GM13976 (cell line): Measurements from ENCODE around the gene ANKRD42.

Source experiments
- DNase-seq: peaks from one replicate; pipeline ENCODE4 v3.0.0; 2012; ENCODE audit warnings: low spot score
- CTCF ChIP-seq: IDR thresholded peaks from 2 replicates; pipeline ENCODE4 v1.5.1; 2012; ENCODE audit warnings: borderline replicate concordance, mild to moderate bottlenecking; ENCODE audit not compliant: insufficient read depth; ENCODE audit errors: extremely low read depth, missing control alignments, control extremely low read depth
- in situ Hi-C: fragments of 300-500 bp; cut with MboI; formaldehyde crosslinking; loops from one replicate; pipeline ENCODE4 v1.12.0; 2022; ENCODE audit warnings: low sequenced_read_pairs, mixed read lengths, inconsistent platforms; ENCODE audit not compliant: unreplicated experiment

Gene ANKRD42

GRCh38 chr11:83282084-83282716 is 88.7 kb downstream of the ANKRD42 start:
- in situ Hi-C loops, result loop anchor here (25.0 kb wide), 1 partner anchor 530 kb away; no protein-coding TSS in a partner anchor
- no peak for DNase-seq
- TF ChIP-seq CTCF, result no peak

- in situ Hi-C loops, result loop anchor here (25.0 kb wide), 1 partner anchor 528 kb away; no protein-coding TSS in a partner anchor
- no peak for DNase-seq
- no peak for TF ChIP-seq CTCF
Measured at GRCh38 chr11:83284501-83285150, 91.1 kb downstream of the ANKRD42 start.

GRCh38 chr11:83285151-83285770 is 91.7 kb downstream of the ANKRD42 start:
- DNase-seq, result no peak
- TF ChIP-seq CTCF, result no peak
- in situ Hi-C loops, result loop anchor here (25.0 kb wide), 1 partner anchor 527 kb away; no protein-coding TSS in a partner anchor

- TF ChIP-seq CTCF, result peak; percentile 67
- DNase-seq, result peak; percentile 94
- in situ Hi-C loops, result loop anchor here (25.0 kb wide), 1 partner anchor 526 kb away; no protein-coding TSS in a partner anchor
Measured at GRCh38 chr11:83285771-83286528, 92.4 kb downstream of the ANKRD42 start, which contains the start of gene CCDC90B. TSS of gene CCDC90B (minus strand) at chr11:83286367. CDS start at chr11:83285972, 395 bp downstream.

GRCh38 chr11:83287631-83288030 is 94.1 kb downstream of the ANKRD42 start:
- TF ChIP-seq CTCF, result no peak
- in situ Hi-C loops, result loop anchor here (25.0 kb wide), 1 partner anchor 525 kb away; no protein-coding TSS in a partner anchor
- DNase-seq, result no peak
